Measurements from ENCODE around the gene MAP4K3.

DNA sequence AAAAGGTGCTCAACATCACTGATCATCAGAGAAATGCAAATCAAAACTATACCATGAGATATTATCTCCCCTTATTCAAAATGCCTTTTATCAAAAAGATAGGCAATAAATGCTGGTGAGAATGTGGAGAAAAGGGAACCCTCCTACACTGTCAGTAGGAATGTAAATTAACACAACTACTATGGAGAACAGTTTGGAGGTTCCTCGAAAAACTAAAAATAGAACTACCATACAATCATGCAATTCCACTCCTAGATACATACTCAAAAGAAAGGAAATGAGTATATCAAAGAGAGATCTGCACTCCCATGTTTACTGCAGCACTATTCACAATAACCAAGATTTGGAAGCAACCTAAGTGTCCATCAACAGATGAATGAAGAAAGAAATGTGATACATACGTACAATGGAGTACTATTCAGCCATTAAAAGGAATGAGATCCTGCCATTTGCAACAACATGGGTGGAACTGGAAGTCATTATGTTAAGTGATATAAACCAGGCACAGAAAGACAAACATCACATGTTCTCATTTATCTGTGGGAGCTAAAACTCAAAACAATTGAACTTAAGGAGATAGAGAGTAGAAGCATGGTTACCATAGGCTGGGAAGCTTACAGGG lies 63.8 kb downstream of the MAP4K3 start:
- TF ChIP-seq, protein P1, sequence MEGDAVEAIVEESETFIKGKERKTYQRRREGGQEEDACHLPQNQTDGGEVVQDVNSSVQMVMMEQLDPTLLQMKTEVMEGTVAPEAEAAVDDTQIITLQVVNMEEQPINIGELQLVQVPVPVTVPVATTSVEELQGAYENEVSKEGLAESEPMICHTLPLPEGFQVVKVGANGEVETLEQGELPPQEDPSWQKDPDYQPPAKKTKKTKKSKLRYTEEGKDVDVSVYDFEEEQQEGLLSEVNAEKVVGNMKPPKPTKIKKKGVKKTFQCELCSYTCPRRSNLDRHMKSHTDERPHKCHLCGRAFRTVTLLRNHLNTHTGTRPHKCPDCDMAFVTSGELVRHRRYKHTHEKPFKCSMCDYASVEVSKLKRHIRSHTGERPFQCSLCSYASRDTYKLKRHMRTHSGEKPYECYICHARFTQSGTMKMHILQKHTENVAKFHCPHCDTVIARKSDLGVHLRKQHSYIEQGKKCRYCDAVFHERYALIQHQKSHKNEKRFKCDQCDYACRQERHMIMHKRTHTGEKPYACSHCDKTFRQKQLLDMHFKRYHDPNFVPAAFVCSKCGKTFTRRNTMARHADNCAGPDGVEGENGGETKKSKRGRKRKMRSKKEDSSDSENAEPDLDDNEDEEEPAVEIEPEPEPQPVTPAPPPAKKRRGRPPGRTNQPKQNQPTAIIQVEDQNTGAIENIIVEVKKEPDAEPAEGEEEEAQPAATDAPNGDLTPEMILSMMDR (IDR thresholded peaks at IDR 0.05), result no peak
- no peak for TF ChIP-seq POLR2A (IDR thresholded peaks at IDR 0.05)
